AG04450 (cell line): ENCODE data around the gene SP7. TPM values are rescaled to one million over a fixed set of nuclear protein-coding genes. Genes with fewer than 3 reads are reported as not detected.

Experiments
- CTCF ChIA-PET: fragments of 300-600, 350-600 bp; formaldehyde crosslinking; extraction: SDS; loops from one replicate; lab custom pipeline; 2022; ENCODE audit warnings: antibody characterized with exemption, inconsistent platforms; lab: Charles Lee
- POLR2A ChIA-PET: fragments of 350-600 bp; formaldehyde crosslinking; extraction: SDS; loops from one replicate; lab custom pipeline; 2021; ENCODE audit warnings: antibody characterized with exemption, inconsistent platforms; lab: Yijun Ruan, JAX
- DNase-seq: peaks from one replicate; pipeline ENCODE4 v3.0.0-alpha.2; 2011; ENCODE audit warnings: low read depth, low spot score
- H3K27ac ChIP-seq: one replicate; pipeline ENCODE4 v1.5.1; 2012; ENCODE audit warnings: low read depth, low read length, control low read depth
- H3K27me3 ChIP-seq: one replicate; pipeline ENCODE4 v1.6.0; 2012; ENCODE audit warnings: low read length; ENCODE audit not compliant: control insufficient read depth, insufficient read depth
- H3K4me3 ChIP-seq: 2 replicates; pipeline ENCODE4 v1.5.1; 2011; ENCODE audit warnings: mild to moderate bottlenecking, low read depth, low read length, control low read depth
- H3K9me3 ChIP-seq: 2 replicates; pipeline ENCODE4 v1.5.1; 2012; ENCODE audit warnings: low read length; ENCODE audit not compliant: control insufficient read depth, insufficient read depth
- CTCF ChIP-seq: IDR thresholded peaks from 2 replicates; pipeline ENCODE4 v1.5.1; 2011; ENCODE audit warnings: low read depth, low read length, control low read depth, inconsistent platforms
- polyA plus RNA-seq: library from polyadenylated mRNA; depleted of rRNA; stranded (reverse); fragments of >200 nt; gene quantifications from 2 replicates; pipeline ENCODE4 v1.2.3, GENCODE V29; 2011

Gene SP7
- polyA plus RNA-seq, 1 experiment = not detected

GRCh38 chr12:53355121-53355520, 19.0 kb upstream of the SP7 start:
- no peak overlapping the region for H3K4me3 ChIP-seq
- ChIA-PET POLR2A (interaction anchor here (0.7 kb wide), 1 partner anchor 24 kb away, joined by 14 read pairs; no protein-coding TSS in a partner anchor), CTCF (interaction anchor here (0.6 to 6.1 kb wide), 6 partner anchors 10 to 154 kb away, joined by 3 to 325 read pairs (median 4); partner anchors contain the start of gene AMHR2)
- H3K27me3 ChIP-seq = no peaks in the 10 kb centered on the region
- no peaks in the 10 kb centered on the region for H3K9me3 ChIP-seq
- DNase-seq = no peak
- no peak for TF ChIP-seq CTCF
- H3K27ac ChIP-seq = no peak overlapping the region

GRCh38 chr12:53353257-53353655, 17.1 kb upstream of the SP7 start:
- H3K27ac ChIP-seq = no peak overlapping the region
- ChIA-PET POLR2A (no interaction called here), CTCF (interaction anchor here (0.7 to 6.1 kb wide), 18 partner anchors 8 to 156 kb away, joined by 3 to 325 read pairs (median 20); partner anchors contain the start of genes AAAS, AMHR2, NPFF and PRR13)
- no peak overlapping the region for H3K4me3 ChIP-seq
- no peaks in the 10 kb centered on the region for H3K27me3 ChIP-seq
- TF ChIP-seq CTCF = no peak
- no peak for DNase-seq
- no peaks in the 10 kb centered on the region for H3K9me3 ChIP-seq

- Histone ChIP-seq H3K9me3 (no peaks in the 10 kb centered on the region), H3K27ac (no peak overlapping the region), H3K4me3 (no peak overlapping the region), H3K27me3 (no peaks in the 10 kb centered on the region)
- ChIA-PET CTCF (interaction anchor here (0.6 to 6.1 kb wide), 60 partner anchors 9 to 393 kb away, joined by 3 to 325 read pairs (median 4); partner anchors contain the start of genes AAAS, AMHR2, NPFF and PRR13), POLR2A (interaction anchor here (1.1 to 1.6 kb wide), 2 partner anchors 27 to 68 kb away, joined by 5 to 7 read pairs; no protein-coding TSS in a partner anchor)
- peak; percentile 88 for TF ChIP-seq CTCF
- peak; percentile 68 for DNase-seq
Measured at GRCh38 chr12:53352331-53353256, 16.4 kb upstream of the SP7 start.

GRCh38 chr12:53347905-53348304, 11.8 kb upstream of the SP7 start:
- CTCF ChIA-PET = interaction anchor here (0.9 to 4.1 kb wide), 3 partner anchors 14 to 74 kb away, joined by 3 to 22 read pairs (median 8); partner anchors contain the start of gene AAAS
- POLR2A ChIA-PET = interaction anchor here (0.6 to 0.8 kb wide), 3 partner anchors 27 to 161 kb away, joined by 3 to 9 read pairs (median 3); partner anchors contain the start of genes AAAS and TARBP2

More at GRCh38 chr12:53347905-53348304, 11.8 kb upstream of the SP7 start:
- DNase-seq = no peak
- Histone ChIP-seq H3K4me3 (no peak overlapping the region), H3K27me3 (no peaks in the 10 kb centered on the region), H3K27ac (no peak overlapping the region), H3K9me3 (no peaks in the 10 kb centered on the region)
- TF ChIP-seq CTCF = no peak
